ENCODE data around the gene ST6GALNAC2. TPM values are rescaled to one million over a fixed set of nuclear protein-coding genes. Genes with fewer than 3 reads are reported as not detected.

ST6GALNAC2 gene
- polyA plus RNA-seq, 1 donor (not counting 4 experiments of a cell fraction or from before 2014, with no cell fraction given), result 45.8 TPM

- Histone ChIP-seq H3K36me3 (ENCODE audit: control insufficient read depth in 2 of 2, extremely low read depth in 1 of 2, insufficient read depth in 2 of 2, low read length in 2 of 2) (no peaks in the 10 kb centered on the region), H3K27ac (ENCODE audit: control insufficient read depth, insufficient read depth, low read length) (no peak overlapping the region), H3K4me3 (ENCODE audit: control insufficient read depth in 2 of 3, extremely low read depth in 1 of 3, insufficient read depth in 2 of 3, low read depth in 1 of 3, low read length in 3 of 3) (no peak overlapping the region), H4K20me1 (ENCODE audit: control insufficient read depth, extremely low read depth, insufficient read depth, low read length) (no peaks in the 10 kb centered on the region), H3K9ac (ENCODE audit: control insufficient read depth, extremely low read depth, insufficient read depth, low read length) (peak overlapping the region; percentile 22), H3K4me2 (ENCODE audit: control insufficient read depth, extremely low read depth, insufficient read depth, low read depth, low read length) (peak overlapping the region; percentile 81), H3K9me3 (ENCODE audit: control insufficient read depth, low read depth, low read length) (no peaks in the 10 kb centered on the region), H3K79me2 (ENCODE audit: control insufficient read depth, insufficient read depth, low read length) (peaks cover 15% of the 10 kb centered on the region), H3K9me1 (ENCODE audit: control insufficient read depth, extremely low read depth, insufficient read depth, low read length) (no peaks in the 10 kb centered on the region), H3K27me3 (ENCODE audit: control insufficient read depth, extremely low read depth, insufficient read depth, low read length) (no peaks in the 10 kb centered on the region), H3K4me1 (ENCODE audit: control insufficient read depth, extremely low read depth, insufficient read depth, low read length) (peaks cover 33% of the 10 kb centered on the region), H2AFZ (ENCODE audit: control insufficient read depth, low read length) (no peak overlapping the region)
- dilution Hi-C loops (cut with MboI; ENCODE audit: extremely low pct_ligation_motif_present, low sequenced_read_pairs), result no loop called here
- FAIRE-seq (peak; percentile 66), DNase-seq (ENCODE audit: low read depth, low spot score) (no peak)
- TF ChIP-seq CTCF (optimal IDR thresholded peaks at IDR 0.05 in 1 of 3, IDR thresholded peaks at IDR 0.05 in 1 of 3, conservative IDR thresholded peaks at IDR 0.05 in 1 of 3; ENCODE audit: extremely low read depth in 1 of 3, insufficient read depth in 2 of 3, low read length in 3 of 3), result no peak
- TF ChIP-seq EZH2 (IDR thresholded peaks at IDR 0.05; ENCODE audit: low read length), result no peak
These were observed 1.3 kb upstream of the ST6GALNAC2 start for GRCh38 chr17:76586741-76587487.

GRCh38 chr17:76585033-76585648 is 519 bp downstream of the ST6GALNAC2 start:
- H3K27ac ChIP-seq (ENCODE audit: control insufficient read depth, insufficient read depth, low read length), result peak overlapping the region; percentile 89
- no peak for FAIRE-seq
- no peak for DNase-seq (ENCODE audit: low read depth, low spot score)

More at GRCh38 chr17:76585033-76585648, 519 bp downstream of the ST6GALNAC2 start:
- Histone ChIP-seq H3K79me2 (ENCODE audit: control insufficient read depth, insufficient read depth, low read length) (peaks cover 15% of the 10 kb centered on the region), H3K9me3 (ENCODE audit: control insufficient read depth, low read depth, low read length) (no peaks in the 10 kb centered on the region), H3K4me2 (ENCODE audit: control insufficient read depth, extremely low read depth, insufficient read depth, low read depth, low read length) (peak overlapping the region; percentile 81), H3K36me3 (ENCODE audit: control insufficient read depth in 2 of 2, extremely low read depth in 1 of 2, insufficient read depth in 2 of 2, low read length in 2 of 2) (no peaks in the 10 kb centered on the region), H4K20me1 (ENCODE audit: control insufficient read depth, extremely low read depth, insufficient read depth, low read length) (no peaks in the 10 kb centered on the region), H3K9ac (ENCODE audit: control insufficient read depth, extremely low read depth, insufficient read depth, low read length) (peak overlapping the region; percentile 96), H3K9me1 (ENCODE audit: control insufficient read depth, extremely low read depth, insufficient read depth, low read length) (no peaks in the 10 kb centered on the region), H3K27me3 (ENCODE audit: control insufficient read depth, extremely low read depth, insufficient read depth, low read length) (no peaks in the 10 kb centered on the region), H3K4me1 (ENCODE audit: control insufficient read depth, extremely low read depth, insufficient read depth, low read length) (peaks cover 48% of the 10 kb centered on the region), H2AFZ (ENCODE audit: control insufficient read depth, low read length) (no peak overlapping the region), H3K4me3 (ENCODE audit: control insufficient read depth in 2 of 3, extremely low read depth in 1 of 3, insufficient read depth in 2 of 3, low read depth in 1 of 3, low read length in 3 of 3) (peak overlapping the region; percentile 85 to 94 (median 89))
- TF ChIP-seq CTCF (optimal IDR thresholded peaks at IDR 0.05 in 1 of 3, IDR thresholded peaks at IDR 0.05 in 1 of 3, conservative IDR thresholded peaks at IDR 0.05 in 1 of 3; ENCODE audit: extremely low read depth in 1 of 3, insufficient read depth in 2 of 3, low read length in 3 of 3), result no peak
- no peak for TF ChIP-seq EZH2 (IDR thresholded peaks at IDR 0.05; ENCODE audit: low read length)
- dilution Hi-C loops (cut with MboI; ENCODE audit: extremely low pct_ligation_motif_present, low sequenced_read_pairs), result no loop called here
